WTC11 (cell line): ENCODE results near the gene IGF2BP1. TPM values are rescaled to one million over a fixed set of nuclear protein-coding genes. Genes with fewer than 3 reads are reported as not detected.

Source experiments
- ATAC-seq: fragments of 200-7000 bp; cut with Tn5 transposase; 2 replicates; pipeline ENCODE4 v1.10.0; 2021; ENCODE audit warnings: mild to moderate bottlenecking, moderate library complexity
- CTCF ChIA-PET: fragments of 300-600 bp; sonication (Branson Sonifier 250); formaldehyde crosslinking; loops from one replicate; lab custom pipeline; 2021; ENCODE audit warnings: antibody characterized with exemption; lab: Charles Lee
- POLR2A ChIA-PET: fragments of 350-600 bp; sonication (Branson Sonifier 250); formaldehyde crosslinking; loops from one replicate; lab custom pipeline; 2021; ENCODE audit warnings: antibody characterized with exemption; lab: Charles Lee
- DNase-seq: peaks from one replicate; pipeline ENCODE4 v3.0.0; 2021; ENCODE audit warnings: low spot score
- H3K27ac Mint-ChIP-seq: 2 replicates; pipeline ENCODE4 v1.8.0; 2021; ENCODE audit warnings: mixed read lengths
- H3K27me3 Mint-ChIP-seq: 2 replicates; pipeline ENCODE4 v1.8.0; 2021; ENCODE audit warnings: low read depth, mild to moderate bottlenecking, moderate library complexity, mixed read lengths
- H3K36me3 Mint-ChIP-seq: 2 replicates; pipeline ENCODE4 v1.8.0; 2021; ENCODE audit warnings: mixed read lengths
- H3K4me1 Mint-ChIP-seq: 2 replicates; pipeline ENCODE4 v1.8.0; 2022; ENCODE audit warnings: mixed read lengths
- H3K4me3 Mint-ChIP-seq: 2 replicates; pipeline ENCODE4 v1.8.0; 2021; ENCODE audit warnings: mild to moderate bottlenecking, moderate library complexity, mixed read lengths
- H3K9me3 Mint-ChIP-seq: 2 replicates; pipeline ENCODE4 v1.8.0; 2021; ENCODE audit warnings: mixed read lengths
- ATF1 ChIP-seq: sonication (generic); formaldehyde crosslinking; IDR thresholded peaks from 2 replicates; pipeline ENCODE4 v1.8.1; 2023; ENCODE audit warnings: mild to moderate bottlenecking, moderate library complexity, missing genetic modification reagents
- ATF2 ChIP-seq: sonication (generic); formaldehyde crosslinking; IDR thresholded peaks from 2 replicates; pipeline ENCODE4 v1.8.1; 2022; ENCODE audit warnings: low read depth, missing genetic modification reagents, borderline replicate concordance
- FOXP4 ChIP-seq: sonication (generic); formaldehyde crosslinking; IDR thresholded peaks from 2 replicates; pipeline ENCODE4 v1.8.0; 2022; ENCODE audit warnings: mild to moderate bottlenecking, missing genetic modification reagents
- GABPB1 ChIP-seq: sonication (generic); formaldehyde crosslinking; IDR thresholded peaks from 2 replicates; pipeline ENCODE4 v1.8.1; 2023; ENCODE audit warnings: mild to moderate bottlenecking, missing genetic modification reagents
- GTF2I ChIP-seq: fragments of 250-450 bp; sonication (Bioruptor Pico); conservative IDR thresholded peaks from 2 replicates; pipeline ENCODE4 v1.4.0; 2021; ENCODE audit warnings: mild to moderate bottlenecking
- MYBL2 ChIP-seq: sonication (generic); formaldehyde crosslinking; IDR thresholded peaks from 2 replicates; pipeline ENCODE4 v1.8.1; 2023; ENCODE audit warnings: mild to moderate bottlenecking, moderate library complexity, missing genetic modification reagents
- NFE2L1 ChIP-seq: sonication (generic); formaldehyde crosslinking; IDR thresholded peaks from 2 replicates; pipeline ENCODE4 v1.8.1; 2023; ENCODE audit warnings: missing genetic modification reagents
- NR2C2 ChIP-seq: sonication (generic); formaldehyde crosslinking; IDR thresholded peaks from 2 replicates; pipeline ENCODE4 v1.8.0; 2022; ENCODE audit warnings: mild to moderate bottlenecking, missing genetic modification reagents
- PRRX2 ChIP-seq: fragments of 250-450 bp; sonication (Bioruptor Pico); IDR thresholded peaks from 2 replicates; pipeline ENCODE4 v1.8.0; 2021; ENCODE audit warnings: mild to moderate bottlenecking
- SP1 ChIP-seq: sonication (generic); formaldehyde crosslinking; conservative IDR thresholded peaks from 2 replicates; pipeline ENCODE4 v1.8.1; 2022; ENCODE audit warnings: missing genetic modification reagents
- USF1 ChIP-seq: sonication (generic); formaldehyde crosslinking; IDR thresholded peaks from 2 replicates; pipeline ENCODE4 v1.8.0; 2022; ENCODE audit warnings: mild to moderate bottlenecking, missing genetic modification reagents
- ZBTB21 ChIP-seq: sonication (generic); formaldehyde crosslinking; IDR thresholded peaks from 2 replicates; pipeline ENCODE4 v1.8.1; 2023; ENCODE audit warnings: mild to moderate bottlenecking, missing genetic modification reagents, borderline replicate concordance
- ZNF396 ChIP-seq: fragments of 250-450 bp; sonication (Bioruptor Pico); IDR thresholded peaks from 2 replicates; pipeline ENCODE4 v1.8.0; 2021; ENCODE audit warnings: mild to moderate bottlenecking, moderate library complexity, borderline replicate concordance
- ZNF423 ChIP-seq: fragments of 250-450 bp; sonication (Bioruptor Pico); IDR thresholded peaks from 2 replicates; pipeline ENCODE4 v2.1.2; 2022; ENCODE audit warnings: mild to moderate bottlenecking, moderate library complexity
- total RNA-seq: library from RNA; stranded (reverse); gene quantifications from 3 replicates; pipeline ENCODE4 v1.2.3, GENCODE V29; 2021
- TF ChIP-seq, protein P1 (sequence below): sonication (generic); formaldehyde crosslinking; IDR thresholded peaks from 2 replicates; pipeline ENCODE4 v1.8.1; 2023; ENCODE audit warnings: mild to moderate bottlenecking, moderate library complexity, missing genetic modification reagents
- TF ChIP-seq, protein P2 (sequence below): sonication (generic); formaldehyde crosslinking; IDR thresholded peaks from 2 replicates; pipeline ENCODE4 v1.8.1; 2023; ENCODE audit warnings: mild to moderate bottlenecking, missing genetic modification reagents, moderate library complexity
- TF ChIP-seq, protein P3 (sequence below): fragments of 250-450 bp; sonication (Bioruptor Pico); IDR thresholded peaks from 2 replicates; pipeline ENCODE4 v1.9.0; 2021; ENCODE audit warnings: moderate library complexity, mild to moderate bottlenecking, inconsistent platforms, borderline replicate concordance
- TF ChIP-seq, protein P4 (sequence below): sonication (generic); formaldehyde crosslinking; IDR thresholded peaks from 2 replicates; pipeline ENCODE4 v1.8.0; 2022; ENCODE audit warnings: mild to moderate bottlenecking, missing genetic modification reagents
- TF ChIP-seq, protein P5 (sequence below): sonication (generic); formaldehyde crosslinking; IDR thresholded peaks from 2 replicates; pipeline ENCODE4 v1.8.0; 2023; ENCODE audit warnings: mild to moderate bottlenecking, missing genetic modification reagents

The IGF2BP1 gene
- total RNA-seq, 1 experiment from 2014 or later: 392 TPM

DNA sequence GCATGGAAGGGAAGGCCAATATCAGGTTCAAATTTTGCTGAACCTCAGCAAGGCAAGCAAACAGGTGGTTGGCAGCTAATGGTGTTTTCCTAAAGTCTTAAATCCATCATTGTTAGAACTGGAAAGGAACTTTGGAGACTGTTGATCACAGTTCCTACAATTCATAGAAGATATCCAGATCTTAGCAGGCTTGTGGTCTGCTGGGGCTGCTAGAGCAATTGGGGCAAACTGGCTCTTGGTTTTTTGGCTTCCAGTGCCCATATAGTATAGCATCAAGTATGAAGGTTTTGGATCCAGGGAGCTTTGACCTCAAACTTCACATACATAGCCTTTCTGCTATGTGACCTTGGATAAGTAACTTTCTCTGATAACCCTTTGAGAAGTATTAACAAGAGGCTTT is 49.7 kb downstream of the IGF2BP1 start:
- no peak overlapping the region for H3K4me3 Mint-ChIP-seq
- no peaks in the 10 kb centered on the region for H3K9me3 Mint-ChIP-seq
- ChIA-PET CTCF (interaction anchor here (1.6 to 2.5 kb wide), 2 partner anchors 11 kb away, joined by 6 to 12 read pairs; no protein-coding TSS in a partner anchor), POLR2A (interaction anchor here (0.5 to 0.7 kb wide), 2 partner anchors 19 to 242 kb away, joined by 5 read pairs; no protein-coding TSS in a partner anchor)
- no peak for DNase-seq
- TF ChIP-seq ZBTB21 (CRISPR knock-in tag) (no peak), NR2C2 (CRISPR knock-in tag) (no peak), PRRX2 (CRISPR knock-in tag) (no peak), ZNF423 (CRISPR knock-in tag) (no peak), ATF2 (CRISPR knock-in tag) (no peak), ZNF396 (CRISPR knock-in tag) (no peak), NFE2L1 (CRISPR knock-in tag) (no peak), MYBL2 (CRISPR knock-in tag) (no peak), SP1 (no peak), FOXP4 (CRISPR knock-in tag) (no peak), USF1 (no peak), ATF1 (CRISPR knock-in tag) (no peak), GABPB1 (CRISPR knock-in tag) (no peak), GTF2I (CRISPR knock-in tag) (no peak)
- TF ChIP-seq, protein P1, sequence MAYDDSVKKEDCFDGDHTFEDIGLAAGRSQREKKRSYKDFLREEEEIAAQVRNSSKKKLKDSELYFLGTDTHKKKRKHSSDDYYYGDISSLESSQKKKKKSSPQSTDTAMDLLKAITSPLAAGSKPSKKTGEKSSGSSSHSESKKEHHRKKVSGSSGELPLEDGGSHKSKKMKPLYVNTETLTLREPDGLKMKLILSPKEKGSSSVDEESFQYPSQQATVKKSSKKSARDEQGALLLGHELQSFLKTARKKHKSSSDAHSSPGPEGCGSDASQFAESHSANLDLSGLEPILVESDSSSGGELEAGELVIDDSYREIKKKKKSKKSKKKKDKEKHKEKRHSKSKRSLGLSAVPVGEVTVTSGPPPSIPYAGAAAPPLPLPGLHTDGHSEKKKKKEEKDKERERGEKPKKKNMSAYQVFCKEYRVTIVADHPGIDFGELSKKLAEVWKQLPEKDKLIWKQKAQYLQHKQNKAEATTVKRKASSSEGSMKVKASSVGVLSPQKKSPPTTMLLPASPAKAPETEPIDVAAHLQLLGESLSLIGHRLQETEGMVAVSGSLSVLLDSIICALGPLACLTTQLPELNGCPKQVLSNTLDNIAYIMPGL (CRISPR knock-in tag): no peak
- TF ChIP-seq, protein P2, sequence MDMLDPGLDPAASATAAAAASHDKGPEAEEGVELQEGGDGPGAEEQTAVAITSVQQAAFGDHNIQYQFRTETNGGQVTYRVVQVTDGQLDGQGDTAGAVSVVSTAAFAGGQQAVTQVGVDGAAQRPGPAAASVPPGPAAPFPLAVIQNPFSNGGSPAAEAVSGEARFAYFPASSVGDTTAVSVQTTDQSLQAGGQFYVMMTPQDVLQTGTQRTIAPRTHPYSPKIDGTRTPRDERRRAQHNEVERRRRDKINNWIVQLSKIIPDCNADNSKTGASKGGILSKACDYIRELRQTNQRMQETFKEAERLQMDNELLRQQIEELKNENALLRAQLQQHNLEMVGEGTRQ: no peak
- TF ChIP-seq, protein P3, sequence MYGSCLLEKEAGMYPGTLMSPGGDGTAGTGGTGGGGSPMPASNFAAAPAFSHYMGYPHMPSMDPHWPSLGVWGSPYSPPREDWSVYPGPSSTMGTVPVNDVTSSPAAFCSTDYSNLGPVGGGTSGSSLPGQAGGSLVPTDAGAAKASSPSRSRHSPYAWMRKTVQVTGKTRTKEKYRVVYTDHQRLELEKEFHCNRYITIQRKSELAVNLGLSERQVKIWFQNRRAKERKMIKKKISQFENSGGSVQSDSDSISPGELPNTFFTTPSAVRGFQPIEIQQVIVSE (CRISPR knock-in tag): no peak
- TF ChIP-seq, protein P4, sequence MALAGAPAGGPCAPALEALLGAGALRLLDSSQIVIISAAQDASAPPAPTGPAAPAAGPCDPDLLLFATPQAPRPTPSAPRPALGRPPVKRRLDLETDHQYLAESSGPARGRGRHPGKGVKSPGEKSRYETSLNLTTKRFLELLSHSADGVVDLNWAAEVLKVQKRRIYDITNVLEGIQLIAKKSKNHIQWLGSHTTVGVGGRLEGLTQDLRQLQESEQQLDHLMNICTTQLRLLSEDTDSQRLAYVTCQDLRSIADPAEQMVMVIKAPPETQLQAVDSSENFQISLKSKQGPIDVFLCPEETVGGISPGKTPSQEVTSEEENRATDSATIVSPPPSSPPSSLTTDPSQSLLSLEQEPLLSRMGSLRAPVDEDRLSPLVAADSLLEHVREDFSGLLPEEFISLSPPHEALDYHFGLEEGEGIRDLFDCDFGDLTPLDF (CRISPR knock-in tag): no peak
- TF ChIP-seq, protein P5, sequence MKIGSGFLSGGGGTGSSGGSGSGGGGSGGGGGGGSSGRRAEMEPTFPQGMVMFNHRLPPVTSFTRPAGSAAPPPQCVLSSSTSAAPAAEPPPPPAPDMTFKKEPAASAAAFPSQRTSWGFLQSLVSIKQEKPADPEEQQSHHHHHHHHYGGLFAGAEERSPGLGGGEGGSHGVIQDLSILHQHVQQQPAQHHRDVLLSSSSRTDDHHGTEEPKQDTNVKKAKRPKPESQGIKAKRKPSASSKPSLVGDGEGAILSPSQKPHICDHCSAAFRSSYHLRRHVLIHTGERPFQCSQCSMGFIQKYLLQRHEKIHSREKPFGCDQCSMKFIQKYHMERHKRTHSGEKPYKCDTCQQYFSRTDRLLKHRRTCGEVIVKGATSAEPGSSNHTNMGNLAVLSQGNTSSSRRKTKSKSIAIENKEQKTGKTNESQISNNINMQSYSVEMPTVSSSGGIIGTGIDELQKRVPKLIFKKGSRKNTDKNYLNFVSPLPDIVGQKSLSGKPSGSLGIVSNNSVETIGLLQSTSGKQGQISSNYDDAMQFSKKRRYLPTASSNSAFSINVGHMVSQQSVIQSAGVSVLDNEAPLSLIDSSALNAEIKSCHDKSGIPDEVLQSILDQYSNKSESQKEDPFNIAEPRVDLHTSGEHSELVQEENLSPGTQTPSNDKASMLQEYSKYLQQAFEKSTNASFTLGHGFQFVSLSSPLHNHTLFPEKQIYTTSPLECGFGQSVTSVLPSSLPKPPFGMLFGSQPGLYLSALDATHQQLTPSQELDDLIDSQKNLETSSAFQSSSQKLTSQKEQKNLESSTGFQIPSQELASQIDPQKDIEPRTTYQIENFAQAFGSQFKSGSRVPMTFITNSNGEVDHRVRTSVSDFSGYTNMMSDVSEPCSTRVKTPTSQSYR (CRISPR knock-in tag): no peak
- H3K36me3 Mint-ChIP-seq: peaks cover 90% of the 10 kb centered on the region
- peaks cover 4% of the 10 kb centered on the region for H3K4me1 Mint-ChIP-seq
- no peaks in the 10 kb centered on the region for H3K27me3 Mint-ChIP-seq
- ATAC-seq: no peak
- no peak overlapping the region for H3K27ac Mint-ChIP-seq
